Measurements from ENCODE around the gene CIT. TPM values are rescaled to one million over a fixed set of nuclear protein-coding genes. Genes with fewer than 3 reads are reported as not detected.

The CIT gene
- total and polyA plus RNA-seq, 10 of the 15 experiments (the other 5 are each of a cell fraction or from before 2014, with no cell fraction given): 1.0 to 38.2 (median 14.9) TPM

GRCh38 chr12:119666226-119666795 is 210.8 kb downstream of the CIT start:
- H4K20me1 ChIP-seq (ENCODE audit: control insufficient read depth, insufficient read depth): no peaks in the 10 kb centered on the region
- H3K36me3 ChIP-seq (ENCODE audit: control insufficient read depth in 2 of 2, insufficient read depth in 2 of 2, low read length in 1 of 2): no peaks in the 10 kb centered on the region
- H3K4me1 ChIP-seq (ENCODE audit: control insufficient read depth, insufficient read depth, low read length): peaks cover 21% of the 10 kb centered on the region
- peak overlapping the region; percentile 90 for H2AFZ ChIP-seq (ENCODE audit: control insufficient read depth, low read depth, low read length)
- BruUV-seq (replicated peaks): no TSS peak
- peak overlapping the region; percentile 92 for H3K4me2 ChIP-seq (ENCODE audit: control insufficient read depth, insufficient read depth)
- intact Hi-C loops (cut with micrococcal nuclease; ENCODE audit: unreplicated experiment) (loop anchor here (5.0 kb wide), 3 partner anchors 224 to 321 kb away; partner anchors contain the start of gene BICDL1), in situ Hi-C loops (cut with MboI) (loop anchor here (25.0 kb wide), 1 partner anchor 1529 kb away; the partner anchor contains the start of gene PEBP1)
- ChIA-PET RAD21 (ENCODE audit: unreplicated experiment) (interaction anchor here (1.0 to 2.0 kb wide), 3 partner anchors 12 to 453 kb away, joined by 3 to 15 read pairs (median 3); no protein-coding TSS in a partner anchor), SMC1A (ENCODE audit: uncharacterized antibody, unreplicated experiment) (interaction anchor here (1.1 to 1.7 kb wide), 2 partner anchors 15 to 17 kb away, joined by 4 to 10 read pairs; no protein-coding TSS in a partner anchor), POLR2A (interaction anchor here (0.5 to 1.5 kb wide), 3 partner anchors 17 to 1238 kb away, joined by 4 to 15 read pairs (median 4); partner anchors contain the start of genes RPLP0 and SPPL3), CTCF (interaction anchor here (1.2 to 2.3 kb wide), 7 partner anchors 14 to 222 kb away, joined by 3 to 15 read pairs (median 7); no protein-coding TSS in a partner anchor)
- H3K4me3 ChIP-seq: peak overlapping the region; percentile 60
- no peaks in the 10 kb centered on the region for H3K27me3 ChIP-seq (replicated peaks in 1 of 2; ENCODE audit: control insufficient read depth in 2 of 2, insufficient read depth in 2 of 2, low read length in 1 of 2)
- no peak for ATAC-seq
- peak overlapping the region; percentile 51 for H3K9ac ChIP-seq (ENCODE audit: control insufficient read depth, insufficient read depth, low read length)
- TF ChIP-seq NRF1 (conservative IDR thresholded peaks at IDR 0.05; ENCODE audit: low read depth, low read length) (no peak), ZNF592 (IDR thresholded peaks at IDR 0.05) (no peak), BCLAF1 (IDR thresholded peaks at IDR 0.05) (no peak), USF2 (IDR thresholded peaks at IDR 0.05; ENCODE audit: borderline replicate concordance, low read depth, low read length) (no peak), SRF (IDR thresholded peaks at IDR 0.05; ENCODE audit: low read depth in 2 of 2, low read length in 2 of 2) (no peak), SMARCA5 (IDR thresholded peaks at IDR 0.05) (no peak), CREM (IDR thresholded peaks at IDR 0.05; ENCODE audit: low read depth) (no peak), ATF7 (IDR thresholded peaks at IDR 0.05; ENCODE audit: low read depth) (peak; percentile 26; the same call in 1 of the 2 replicates), E2F4 (IDR thresholded peaks at IDR 0.05; ENCODE audit: low read depth, low read length) (0 out of 2 replicates have a peak, but pooled peaks have one; percentile 27), IRF4 (IDR thresholded peaks at IDR 0.05; ENCODE audit: low read depth, low read length) (no peak), SPI1 (IDR thresholded peaks at IDR 0.05; ENCODE audit: borderline replicate concordance, insufficient read depth, low read depth, low read length) (peak; percentile 27; the same call in 1 of the 2 replicates), BHLHE40 (IDR thresholded peaks at IDR 0.05; ENCODE audit: borderline replicate concordance in 1 of 2, low read depth in 2 of 2, low read length in 1 of 2) (0 out of 4 replicates have a peak, but pooled peaks of 1 of the 2 experiments have one; percentile 11)
- peak overlapping the region; percentile 92 for H3K27ac ChIP-seq (ENCODE audit: control insufficient read depth, insufficient read depth)
- peaks cover 31% of the 10 kb centered on the region for H3K79me2 ChIP-seq (ENCODE audit: control insufficient read depth, insufficient read depth, low read length)
- 0% methylated on average over 2 of the region's 2 CpGs for WGBS (ENCODE audit: insufficient coverage, insufficient replicate concordance, low lambda C conversion rate, missing lambda C conversion rate)
- no peak for DNase-seq (ENCODE audit: low read depth, low spot score)
- FAIRE-seq: peak; percentile 78
- H3K9me3 ChIP-seq (replicated peaks; ENCODE audit: control insufficient read depth, insufficient read depth, low read length): no peaks in the 10 kb centered on the region
